HCT116 (cell line): ENCODE results near the gene FPR3. TPM values are rescaled to one million over a fixed set of nuclear protein-coding genes. Genes with fewer than 3 reads are reported as not detected.
A peak's percentile ranks its signal among the peaks of the same experiment; 100 is the strongest.

Source experiments
- ATAC-seq: fragments of 200-7000 bp; cut with Tn5 transposase; 2 replicates; pipeline ENCODE4 v1.9.1; 2020; ENCODE audit warnings: mild to moderate bottlenecking, moderate library complexity
- BruUV-seq: library from RNA; stranded (reverse); fragments of 400-500 nt; replicated peaks from 2 replicates; lab custom pipeline; 2021; lab: Mats Ljungman, UMichigan
- CTCF ChIA-PET: fragments of 300-600 bp; sonication (Branson Sonifier 250); formaldehyde crosslinking; loops from one replicate; lab custom pipeline; 2021; ENCODE audit warnings: antibody characterized with exemption; lab: Charles Lee
- POLR2A ChIA-PET: fragments of 300-600, 350-600 bp; sonication (Branson Sonifier 250); formaldehyde crosslinking; loops from one replicate; lab custom pipeline; 2021; ENCODE audit warnings: antibody characterized with exemption; lab: Charles Lee
- RAD21 ChIA-PET, 2 experiments: fragments of 300-600 bp; sonication (Branson Sonifier 250); formaldehyde crosslinking; loops; one replicate each; lab custom pipeline; 2023; ENCODE audit warnings: low total read pairs in 2 of 2; ENCODE audit not compliant: uncharacterized antibody in 2 of 2, unreplicated experiment in 2 of 2, low non-redundant PET in 1 of 2; lab: Charles Lee
- DNase-seq: peaks from one replicate; pipeline ENCODE4 v3.0.0-alpha.2; 2010; ENCODE audit warnings: low read depth, low spot score
- H2AFZ ChIP-seq: fragments of 200-600 bp; shearing (Covaris generic), sonication (generic); 2 replicates; pipeline ENCODE4 v1.6.1; 2017; ENCODE audit warnings: low read depth, mixed run types, mixed read lengths, antibody characterized with exemption, low read length; ENCODE audit not compliant: poor library complexity, severe bottlenecking
- H3K27ac ChIP-seq: 2 replicates; pipeline ENCODE4 v1.5.1; 2012; ENCODE audit warnings: low read depth, low read length
- H3K27me3 ChIP-seq: fragments of 200-600 bp; sonication (generic); 2 replicates; pipeline ENCODE4 v1.6.1; 2016; ENCODE audit warnings: mixed run types, low read length, mixed read lengths; ENCODE audit not compliant: insufficient read depth
- H3K36me3 ChIP-seq, 2 experiments: fragments of 200-500 bp in 1 of 2; fragments of 200-600 bp in 1 of 2; sonication (Bioruptor generic) in 1 of 2; sonication (generic) in 1 of 2; 2 replicates each; pipeline versions ENCODE4 v1.5.1 to v1.6.1; 2014 to 2016; ENCODE audit warnings: low read length in 2 of 2, inconsistent platforms in 1 of 2, mixed read lengths in 1 of 2, mixed run types in 1 of 2; ENCODE audit not compliant: insufficient read depth in 2 of 2, control insufficient read depth in 1 of 2
- H3K4me1 ChIP-seq, 2 experiments: fragments of 200-600 bp in 1 of 2; sonication (generic) in 1 of 2; 2 replicates each; pipeline versions ENCODE4 v1.5.1 to v1.6.1; 2012 to 2017; ENCODE audit warnings: low read length in 2 of 2, inconsistent platforms in 1 of 2, mild to moderate bottlenecking in 1 of 2, mixed read lengths in 1 of 2, mixed run types in 1 of 2, moderate library complexity in 1 of 2; ENCODE audit not compliant: insufficient read depth in 2 of 2, control insufficient read depth in 1 of 2
- H3K4me2 ChIP-seq: fragments of 200-600 bp; sonication (generic); 2 replicates; pipeline ENCODE4 v1.6.1; 2017; ENCODE audit warnings: mixed run types, low read length, mixed read lengths
- H3K4me3 ChIP-seq, 2 experiments: fragments of 200-600 bp in 1 of 2; sonication (generic) in 1 of 2; replicated peaks in 1 of 2; 2 replicates each; pipeline ENCODE4 v1.5.1; 2011 to 2016; ENCODE audit warnings: low read length in 2 of 2, control low read depth in 1 of 2, low read depth in 1 of 2, mild to moderate bottlenecking in 1 of 2, mixed read lengths in 1 of 2, mixed run types in 1 of 2
- H3K79me2 ChIP-seq: fragments of 200-600 bp; sonication (generic); 2 replicates; pipeline ENCODE4 v1.6.1; 2017; ENCODE audit warnings: mild to moderate bottlenecking, mixed run types, low read length, moderate library complexity, mixed read lengths; ENCODE audit not compliant: insufficient read depth
- H3K9ac ChIP-seq: fragments of 200-600 bp; sonication (generic); 2 replicates; pipeline ENCODE4 v1.6.1; 2016; ENCODE audit warnings: low read length, mixed read lengths
- H3K9me2 ChIP-seq: fragments of 200-600 bp; sonication (generic), shearing (Covaris generic); 2 replicates; pipeline ENCODE4 v1.6.1; 2017; ENCODE audit warnings: mixed run types, mild to moderate bottlenecking, moderate library complexity; ENCODE audit not compliant: insufficient read depth
- H3K9me3 ChIP-seq, 2 experiments: fragments of 200-500 bp in 1 of 2; fragments of 200-600 bp in 1 of 2; sonication (Bioruptor generic) in 1 of 2; sonication (generic) in 1 of 2; 2 replicates each; pipeline ENCODE4 v1.6.1; 2014 to 2017; ENCODE audit warnings: low read length in 2 of 2, mixed read lengths in 2 of 2, inconsistent platforms in 1 of 2, low read depth in 1 of 2, mild to moderate bottlenecking in 1 of 2, mixed run types in 1 of 2, moderate library complexity in 1 of 2; ENCODE audit not compliant: control insufficient read depth in 1 of 2, insufficient read depth in 1 of 2
- H4K20me1 ChIP-seq: fragments of 200-600 bp; sonication (generic), shearing (Covaris generic); 2 replicates; pipeline ENCODE4 v1.6.1; 2017; ENCODE audit warnings: mixed run types, mild to moderate bottlenecking, moderate library complexity; ENCODE audit not compliant: insufficient read depth
- CBX3 ChIP-seq: IDR thresholded peaks from 2 replicates; pipeline ENCODE4 v1.6.1; 2012; ENCODE audit warnings: low read depth
- EGR1 ChIP-seq: IDR thresholded peaks from 2 replicates; pipeline ENCODE4 v1.6.1; 2012; ENCODE audit warnings: low read depth
- EZH2 ChIP-seq: fragments of 200-600 bp; sonication (generic); IDR thresholded peaks from 2 replicates; pipeline ENCODE4 v1.6.1; 2017; ENCODE audit warnings: antibody characterized with exemption, mixed run types
- EZH2phosphoT487 ChIP-seq: fragments of 200-600 bp; IDR thresholded peaks from 2 replicates; pipeline ENCODE4 v1.6.1; 2018; ENCODE audit warnings: antibody characterized with exemption, borderline replicate concordance
- FOSL1 ChIP-seq: IDR thresholded peaks from 2 replicates; pipeline ENCODE4 v1.6.1; 2012; ENCODE audit warnings: low read depth
- JUND ChIP-seq: IDR thresholded peaks from 2 replicates; pipeline ENCODE4 v1.6.1; 2012
- MAX ChIP-seq: IDR thresholded peaks from 2 replicates; pipeline ENCODE4 v1.6.1; 2012
- POLR2A ChIP-seq: IDR thresholded peaks from 2 replicates; pipeline ENCODE4 v1.7.0; 2011; ENCODE audit warnings: borderline replicate concordance; ENCODE audit not compliant: insufficient read depth, insufficient read length; ENCODE audit errors: extremely low read depth
- SIN3A ChIP-seq: IDR thresholded peaks from 2 replicates; pipeline ENCODE4 v1.6.1; 2012; ENCODE audit warnings: low read depth
- SRF ChIP-seq: IDR thresholded peaks from 2 replicates; pipeline ENCODE4 v1.6.1; 2012; ENCODE audit warnings: low read depth
- ZNF274 ChIP-seq: fragments of 200-500 bp; sonication (Bioruptor generic); IDR thresholded peaks from 2 replicates; pipeline ENCODE4 v1.6.1; 2014; ENCODE audit warnings: mild to moderate bottlenecking, low read depth, low read length, inconsistent platforms
- intact Hi-C: fragments of 100-400 bp; cut with micrococcal nuclease; formaldehyde crosslinking; loops from 2 replicates; pipeline ENCODE4 v1.10.0; 2022
- total RNA-seq: library from RNA; stranded (reverse); gene quantifications from one replicate; pipeline ENCODE4 v1.2.1, GENCODE V29; 2021; ENCODE audit not compliant: unreplicated experiment
- TF ChIP-seq, protein P1 (sequence below): IDR thresholded peaks from 2 replicates; pipeline ENCODE4 v1.6.1; 2011; ENCODE audit warnings: mild to moderate bottlenecking, low read length, moderate library complexity; ENCODE audit not compliant: insufficient replicate concordance; ENCODE audit errors: extremely low read depth

Gene FPR3
- total RNA-seq, 1 experiment from 2014 or later: not detected

GRCh38 chr19:51797480-51797879, 2.5 kb downstream of the FPR3 start (continued):
- no peak for TF ChIP-seq EZH2
- no peak for TF ChIP-seq JUND
- TF ChIP-seq CBX3: no peak
- no peak for TF ChIP-seq MAX
- no peak for TF ChIP-seq POLR2A
- TF ChIP-seq, all 23 proteins: peak for 0

DNA sequence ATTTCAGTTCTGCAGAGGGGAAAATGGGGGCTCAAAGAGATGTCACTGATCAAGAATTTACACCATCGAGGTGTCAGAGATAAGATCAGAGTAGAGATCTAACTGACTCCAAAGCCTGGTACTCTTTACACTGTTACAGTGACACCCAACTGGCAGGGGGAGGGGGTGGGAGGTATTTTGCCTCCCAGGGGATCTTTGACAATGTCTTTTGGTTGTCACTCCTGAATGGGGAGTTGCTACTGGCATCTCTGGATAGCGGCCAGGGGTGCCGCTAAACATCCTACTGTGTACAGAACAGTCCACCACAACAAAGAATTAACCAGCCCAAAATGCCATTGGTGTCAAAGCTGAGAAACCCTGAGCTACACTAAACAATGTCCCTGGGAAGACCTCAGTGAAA, 3.1 kb downstream of the FPR3 start:
- intact Hi-C loops: no loop called here
- BruUV-seq: no TSS peak
- Histone ChIP-seq H3K9me2 (no peaks in the 10 kb centered on the region), H3K4me3 (no peak overlapping the region)
- no peak for DNase-seq
- no peak for TF ChIP-seq EZH2
- no peak for TF ChIP-seq MAX
- no peak for TF ChIP-seq SIN3A
- TF ChIP-seq, all 23 proteins: peak for 0
- no peaks in the 10 kb centered on the region; a peak in 2 of 4 replicates for H3K9me3 ChIP-seq
- RAD21 ChIA-PET: no interaction called here
- H3K27ac ChIP-seq: no peak overlapping the region
- CTCF ChIA-PET: no interaction called here
- no peaks in the 10 kb centered on the region for H3K79me2 ChIP-seq
- no peak overlapping the region for H3K4me2 ChIP-seq
- no peak overlapping the region for H2AFZ ChIP-seq
- no peaks in the 10 kb centered on the region for H3K27me3 ChIP-seq
- H3K9ac ChIP-seq: no peak overlapping the region
- no peak for ATAC-seq
- POLR2A ChIA-PET: no interaction called here
- H3K4me1 ChIP-seq: peaks cover 0 to 7% of the 10 kb centered on the region in 2 experiments; a peak in 1 of 4 replicates
- no peaks in the 10 kb centered on the region for H4K20me1 ChIP-seq
- H3K36me3 ChIP-seq: no peaks in the 10 kb centered on the region

DNA sequence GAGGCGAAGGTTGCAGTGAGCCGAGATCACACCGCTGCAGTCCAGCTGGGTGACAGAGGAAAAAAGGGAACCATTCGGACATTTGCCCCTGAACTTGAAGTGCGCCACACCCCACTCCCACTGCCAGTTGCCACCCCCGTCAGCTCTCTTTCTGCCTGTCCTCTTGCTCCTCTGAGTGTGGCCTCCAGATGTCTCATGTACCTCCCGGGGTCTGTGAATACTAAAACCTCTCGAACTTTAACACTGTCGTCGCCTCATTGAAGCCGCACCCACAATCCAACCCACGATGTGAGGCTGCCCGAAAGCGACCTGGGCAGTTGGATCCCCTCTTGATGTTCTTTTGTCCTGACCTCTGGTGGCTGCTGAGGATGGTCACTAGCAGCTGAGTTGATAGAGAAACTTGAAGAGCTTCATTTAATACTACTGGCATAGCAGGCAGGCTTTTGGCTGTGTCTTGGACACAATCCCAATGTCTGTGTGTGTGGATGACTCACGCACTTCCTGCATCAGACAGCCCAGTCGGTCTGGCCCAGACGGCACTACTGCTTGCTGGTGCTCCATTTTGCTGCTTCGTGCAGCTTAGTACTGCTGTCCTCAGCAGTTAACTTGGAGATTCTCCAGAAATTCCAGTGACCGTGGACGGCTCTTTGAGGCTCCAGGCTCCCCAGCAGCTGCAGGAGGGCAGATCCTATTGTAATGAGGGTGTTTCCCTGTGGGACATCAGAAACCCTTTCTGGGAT, 4.2 kb downstream of the FPR3 start:
- Histone ChIP-seq H3K4me2 (peak overlapping the region; percentile 9), H3K9me2 (no peaks in the 10 kb centered on the region), H3K9ac (no peak overlapping the region), H3K36me3 (no peaks in the 10 kb centered on the region), H3K9me3 (no peaks in the 10 kb centered on the region; a peak in 2 of 4 replicates), H3K79me2 (no peaks in the 10 kb centered on the region), H2AFZ (no peak overlapping the region), H4K20me1 (no peaks in the 10 kb centered on the region), H3K27ac (no peak overlapping the region), H3K4me3 (no peak overlapping the region), H3K4me1 (peaks cover 0 to 7% of the 10 kb centered on the region in 2 experiments; a peak in 1 of 4 replicates), H3K27me3 (no peaks in the 10 kb centered on the region)
- ChIA-PET CTCF (interaction anchor here (1.1 kb wide), 1 partner anchor 21 kb away, joined by 4 read pairs; no protein-coding TSS in a partner anchor), RAD21 (no interaction called here), POLR2A (no interaction called here)
- ATAC-seq: peak; percentile 75
- intact Hi-C loops: no loop called here
- no TSS peak for BruUV-seq
- TF ChIP-seq SRF (no peak), MAX (no peak), EGR1 (no peak), JUND (peak; percentile 48), FOSL1 (peak; percentile 43), EZH2phosphoT487 (no peak), ZNF274 (no peak), CBX3 (no peak)
- TF ChIP-seq, protein P1, sequence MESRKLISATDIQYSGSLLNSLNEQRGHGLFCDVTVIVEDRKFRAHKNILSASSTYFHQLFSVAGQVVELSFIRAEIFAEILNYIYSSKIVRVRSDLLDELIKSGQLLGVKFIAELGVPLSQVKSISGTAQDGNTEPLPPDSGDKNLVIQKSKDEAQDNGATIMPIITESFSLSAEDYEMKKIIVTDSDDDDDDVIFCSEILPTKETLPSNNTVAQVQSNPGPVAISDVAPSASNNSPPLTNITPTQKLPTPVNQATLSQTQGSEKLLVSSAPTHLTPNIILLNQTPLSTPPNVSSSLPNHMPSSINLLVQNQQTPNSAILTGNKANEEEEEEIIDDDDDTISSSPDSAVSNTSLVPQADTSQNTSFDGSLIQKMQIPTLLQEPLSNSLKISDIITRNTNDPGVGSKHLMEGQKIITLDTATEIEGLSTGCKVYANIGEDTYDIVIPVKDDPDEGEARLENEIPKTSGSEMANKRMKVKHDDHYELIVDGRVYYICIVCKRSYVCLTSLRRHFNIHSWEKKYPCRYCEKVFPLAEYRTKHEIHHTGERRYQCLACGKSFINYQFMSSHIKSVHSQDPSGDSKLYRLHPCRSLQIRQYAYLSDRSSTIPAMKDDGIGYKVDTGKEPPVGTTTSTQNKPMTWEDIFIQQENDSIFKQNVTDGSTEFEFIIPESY: no peak
- DNase-seq: no peak
